CD4-positive, alpha-beta T cell (primary cell): ENCODE results near the gene NDUFC1. TPM values are rescaled to one million over a fixed set of nuclear protein-coding genes. Genes with fewer than 3 reads are reported as not detected.

Source experiments
- ATAC-seq: fragments of 200-7000 bp; cut with Tn5 transposase; one replicate; pipeline ENCODE4 v1.10.0; 2022; ENCODE audit warnings: mild to moderate bottlenecking; ENCODE audit not compliant: poor library complexity
- CTCF ChIA-PET: fragments of 350-600 bp; sonication (Branson Sonifier 250); formaldehyde crosslinking; loops from one replicate; lab custom pipeline; 2021; ENCODE audit warnings: antibody characterized with exemption, inconsistent platforms; lab: Charles Lee
- POLR2A ChIA-PET: fragments of 350-600 bp; sonication (Branson Sonifier 250); formaldehyde crosslinking; loops from one replicate; lab custom pipeline; 2021; ENCODE audit warnings: antibody characterized with exemption, inconsistent platforms; lab: Charles Lee
- DNase-seq, 14 experiments: peaks; one replicate each; pipeline ENCODE4 v3.0.0-alpha.2; 2013 to 2020; ENCODE audit warnings: mixed read lengths in 2 of 14
- H3K27ac ChIP-seq, 2 donors: one replicate each; pipeline versions ENCODE4 v1.5.1 to v1.7.0; 2013; ENCODE audit warnings: low read length in 2 of 2, low read depth in 1 of 2, mild to moderate bottlenecking in 1 of 2
- H3K27me3 ChIP-seq, 2 experiments: 1 replicate in 1 of 2; 2 replicates in 1 of 2; pipeline versions ENCODE4 v1.6.1 to v1.7.0; 2013; ENCODE audit warnings: low read length in 2 of 2, control low read depth in 1 of 2, mild to moderate bottlenecking in 1 of 2, moderate library complexity in 1 of 2; ENCODE audit not compliant: insufficient read depth in 2 of 2, control insufficient read depth in 1 of 2
- H3K36me3 ChIP-seq: one replicate; pipeline ENCODE4 v1.6.1; 2013; ENCODE audit warnings: low read length, control low read depth; ENCODE audit not compliant: insufficient read depth
- H3K4me1 ChIP-seq: one replicate; pipeline ENCODE4 v1.6.1; 2013; ENCODE audit warnings: low read length, control low read depth; ENCODE audit not compliant: insufficient read depth
- H3K4me3 ChIP-seq: one replicate; pipeline ENCODE4 v1.5.1; 2013; ENCODE audit warnings: mild to moderate bottlenecking, low read length, moderate library complexity
- H3K9me3 ChIP-seq, 2 experiments: 1 replicate in 1 of 2; 2 replicates in 1 of 2; pipeline versions ENCODE4 v1.6.1 to v1.7.0; 2013; ENCODE audit warnings: low read length in 2 of 2, mild to moderate bottlenecking in 2 of 2, control low read depth in 1 of 2, moderate library complexity in 1 of 2; ENCODE audit not compliant: control insufficient read depth in 1 of 2, insufficient read depth in 1 of 2
- H3K27ac Mint-ChIP-seq: one replicate; pipeline ENCODE4 v1.8.0; 2020; ENCODE audit warnings: mixed read lengths
- H3K27me3 Mint-ChIP-seq: one replicate; pipeline ENCODE4 v1.8.0; 2021; ENCODE audit warnings: mixed read lengths
- H3K36me3 Mint-ChIP-seq: one replicate; pipeline ENCODE4 v1.8.0; 2021; ENCODE audit warnings: low read depth, mixed read lengths
- H3K4me1 Mint-ChIP-seq: one replicate; pipeline ENCODE4 v1.8.0; 2021; ENCODE audit warnings: low read depth, mixed read lengths
- H3K4me3 Mint-ChIP-seq: one replicate; pipeline ENCODE4 v1.8.0; 2020; ENCODE audit warnings: mild to moderate bottlenecking, mixed read lengths
- H3K9me3 Mint-ChIP-seq: one replicate; pipeline ENCODE4 v1.8.0; 2020; ENCODE audit warnings: mixed read lengths
- intact Hi-C, 2 experiments: fragments of 100-400 bp; cut with DNase I in 1 of 2; cut with micrococcal nuclease in 1 of 2; formaldehyde crosslinking; loops; one replicate each; pipeline versions ENCODE4 v1.15.1 to v1.9.0; 2023 to 2025; cut with DNase I, micrococcal nuclease
- total RNA-seq, 174 experiments: library from RNA in 2 of 174; stranded (reverse) in 2 of 174; gene quantifications; one replicate each; pipeline ENCODE4 v1.2.3 and lab custom pipeline; 2021 to 2026
- TF ChIP-seq, protein P1 (sequence below): fragments of 200-600 bp; IDR thresholded peaks from one replicate; pipeline ENCODE4 v1.8.0; 2022; ENCODE audit warnings: antibody characterized with exemption, mild to moderate bottlenecking

The NDUFC1 gene
- total RNA-seq, 2 experiments from 2014 or later = 23.3 to 26.4 TPM

DNA sequence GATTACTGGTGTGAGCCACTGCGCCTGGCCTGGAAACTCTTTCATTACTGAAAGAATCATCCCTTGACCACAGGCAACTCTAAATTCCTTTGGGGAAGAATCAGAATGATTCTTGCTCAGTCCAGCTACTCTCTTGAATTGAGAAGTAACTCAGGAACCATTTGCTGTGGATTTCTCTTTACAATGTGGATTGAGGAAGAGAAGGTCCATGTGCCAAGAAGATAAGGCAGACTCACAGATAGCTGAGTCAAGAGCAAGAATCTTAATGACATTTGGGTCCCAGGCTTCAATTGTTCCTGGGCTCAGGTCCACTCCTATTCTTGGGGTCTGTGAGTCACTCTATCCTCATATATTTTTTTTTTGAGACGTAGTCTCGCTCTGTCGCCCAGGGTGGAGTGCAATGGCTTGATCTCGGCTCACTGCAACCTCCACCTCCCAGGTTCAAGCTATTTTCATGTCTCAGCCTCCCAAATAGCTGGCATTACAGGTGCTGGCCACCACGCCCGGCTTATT, 16.0 kb downstream of the NDUFC1 start:
- intact Hi-C loops = no loop called here
- ChIA-PET POLR2A (no interaction called here), CTCF (no interaction called here)
- DNase-seq (no peak), ATAC-seq (no peak)
- no peak overlapping the region for H3K27ac Mint-ChIP-seq
- H3K27ac ChIP-seq = no peak overlapping the region
- no peaks in the 10 kb centered on the region for H3K4me1 Mint-ChIP-seq
- H3K4me3 ChIP-seq = no peak overlapping the region
- H3K9me3 Mint-ChIP-seq = peaks cover 4% of the 10 kb centered on the region
- TF ChIP-seq, protein P1, sequence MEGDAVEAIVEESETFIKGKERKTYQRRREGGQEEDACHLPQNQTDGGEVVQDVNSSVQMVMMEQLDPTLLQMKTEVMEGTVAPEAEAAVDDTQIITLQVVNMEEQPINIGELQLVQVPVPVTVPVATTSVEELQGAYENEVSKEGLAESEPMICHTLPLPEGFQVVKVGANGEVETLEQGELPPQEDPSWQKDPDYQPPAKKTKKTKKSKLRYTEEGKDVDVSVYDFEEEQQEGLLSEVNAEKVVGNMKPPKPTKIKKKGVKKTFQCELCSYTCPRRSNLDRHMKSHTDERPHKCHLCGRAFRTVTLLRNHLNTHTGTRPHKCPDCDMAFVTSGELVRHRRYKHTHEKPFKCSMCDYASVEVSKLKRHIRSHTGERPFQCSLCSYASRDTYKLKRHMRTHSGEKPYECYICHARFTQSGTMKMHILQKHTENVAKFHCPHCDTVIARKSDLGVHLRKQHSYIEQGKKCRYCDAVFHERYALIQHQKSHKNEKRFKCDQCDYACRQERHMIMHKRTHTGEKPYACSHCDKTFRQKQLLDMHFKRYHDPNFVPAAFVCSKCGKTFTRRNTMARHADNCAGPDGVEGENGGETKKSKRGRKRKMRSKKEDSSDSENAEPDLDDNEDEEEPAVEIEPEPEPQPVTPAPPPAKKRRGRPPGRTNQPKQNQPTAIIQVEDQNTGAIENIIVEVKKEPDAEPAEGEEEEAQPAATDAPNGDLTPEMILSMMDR = no peak
- H3K27me3 Mint-ChIP-seq = peaks cover under 1% of the 10 kb centered on the region
- peaks cover 29% of the 10 kb centered on the region for H3K36me3 ChIP-seq
- no peaks in the 10 kb centered on the region for H3K9me3 ChIP-seq
- peaks cover 42% of the 10 kb centered on the region for H3K36me3 Mint-ChIP-seq
- H3K4me3 Mint-ChIP-seq = no peak overlapping the region
- H3K27me3 ChIP-seq = peaks cover 0 to 1% of the 10 kb centered on the region in 2 experiments
- no peaks in the 10 kb centered on the region for H3K4me1 ChIP-seq

DNA sequence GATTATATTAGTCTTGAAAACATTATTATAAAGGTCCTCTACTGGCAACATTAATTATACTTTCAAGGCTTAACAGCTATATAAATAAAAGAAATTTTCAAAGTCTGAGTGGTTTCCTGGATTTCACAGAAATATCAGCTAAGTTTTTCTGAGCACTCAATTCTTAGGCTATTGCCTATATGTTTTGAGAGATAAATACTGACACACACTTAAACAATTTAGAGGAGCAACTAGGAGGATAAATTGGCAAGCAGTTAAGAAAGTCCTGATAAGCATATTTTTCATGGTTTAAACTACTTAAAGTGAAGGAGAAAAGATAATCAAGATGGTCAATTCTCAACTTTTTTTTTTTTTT, 19.6 kb downstream of the NDUFC1 start:
- Mint-ChIP-seq H3K27ac (no peak overlapping the region), H3K4me3 (no peak overlapping the region), H3K9me3 (peaks cover 4% of the 10 kb centered on the region), H3K27me3 (peaks cover 35% of the 10 kb centered on the region), H3K4me1 (peaks cover 18% of the 10 kb centered on the region), H3K36me3 (peaks cover 16% of the 10 kb centered on the region)
- H3K27me3 ChIP-seq = peaks cover 22 to 31% of the 10 kb centered on the region in 2 experiments
- POLR2A ChIA-PET = interaction anchor here (0.6 to 0.9 kb wide), 2 partner anchors 13 to 223 kb away, joined by 3 read pairs; no protein-coding TSS in a partner anchor
- ATAC-seq = no peak
- H3K27ac ChIP-seq = no peak overlapping the region
- H3K36me3 ChIP-seq = peaks cover 4% of the 10 kb centered on the region
- DNase-seq = no peak
- intact Hi-C loops = no loop called here
- TF ChIP-seq, protein P1 = no peak
- peaks cover 21% of the 10 kb centered on the region for H3K4me1 ChIP-seq
- peaks cover 0 to 9% of the 10 kb centered on the region in 2 experiments for H3K9me3 ChIP-seq
- H3K4me3 ChIP-seq = no peak overlapping the region
- CTCF ChIA-PET = interaction anchor here (0.8 to 1.3 kb wide), 2 partner anchors 18 to 80 kb away, joined by 3 read pairs; no protein-coding TSS in a partner anchor

DNA sequence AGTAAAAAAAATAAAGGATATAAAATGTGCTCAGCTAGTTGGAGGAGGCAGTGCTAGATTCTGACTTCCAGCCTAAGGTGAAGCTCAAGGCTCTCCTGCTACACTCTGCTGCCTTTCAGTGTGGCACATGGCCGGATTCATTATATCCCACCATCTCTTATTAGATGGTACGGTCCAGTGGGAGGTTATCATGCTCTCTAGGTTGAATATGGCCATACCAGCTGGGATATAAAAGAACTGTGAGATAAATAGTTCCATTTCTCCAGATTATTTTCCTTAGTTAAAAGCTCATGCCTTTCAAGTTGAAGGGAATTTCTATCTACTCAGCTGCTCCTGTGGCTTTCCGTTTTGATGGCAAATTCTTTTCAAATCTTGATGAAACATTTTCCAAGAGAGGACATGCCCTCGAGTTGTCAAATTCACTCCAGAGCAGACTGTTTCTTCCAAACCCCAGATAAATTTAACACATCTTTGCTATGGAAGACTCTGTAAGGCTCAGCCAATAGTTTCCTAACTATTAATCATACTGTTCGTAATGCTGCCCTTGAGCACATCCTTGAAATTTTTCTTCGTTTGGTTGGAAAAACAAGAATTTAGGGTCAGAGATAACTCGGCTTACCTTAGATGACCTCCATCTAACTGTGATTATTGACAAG, 20.1 kb downstream of the NDUFC1 start:
- no peak overlapping the region for H3K4me3 Mint-ChIP-seq
- DNase-seq = no peak
- H3K9me3 ChIP-seq = peaks cover 0 to 9% of the 10 kb centered on the region in 2 experiments
- peaks cover 4% of the 10 kb centered on the region for H3K9me3 Mint-ChIP-seq
- ATAC-seq = no peak
- H3K4me3 ChIP-seq = no peak overlapping the region
- H3K4me1 Mint-ChIP-seq = peaks cover 18% of the 10 kb centered on the region
- H3K27me3 Mint-ChIP-seq = peaks cover 40% of the 10 kb centered on the region
- intact Hi-C loops = no loop called here
- peaks cover 12% of the 10 kb centered on the region for H3K36me3 Mint-ChIP-seq
- H3K36me3 ChIP-seq = peaks cover under 1% of the 10 kb centered on the region
- peaks cover 21% of the 10 kb centered on the region for H3K4me1 ChIP-seq
- ChIA-PET POLR2A (interaction anchor here (0.6 to 0.9 kb wide), 3 partner anchors 14 to 223 kb away, joined by 3 to 4 read pairs (median 3); no protein-coding TSS in a partner anchor), CTCF (interaction anchor here (0.7 to 1.3 kb wide), 4 partner anchors 13 to 182 kb away, joined by 3 read pairs; no protein-coding TSS in a partner anchor)
- TF ChIP-seq, protein P1 = no peak
- peaks cover 22 to 35% of the 10 kb centered on the region in 2 experiments for H3K27me3 ChIP-seq
- no peak overlapping the region for H3K27ac Mint-ChIP-seq
- no peak overlapping the region for H3K27ac ChIP-seq
